ENCODE results near the gene LTBP2. TPM values are rescaled to one million over a fixed set of nuclear protein-coding genes. Genes with fewer than 3 reads are reported as not detected.

LTBP2 gene
- total RNA-seq, 2 experiments from 2014 or later = 0.04 to 0.05 TPM

DNA sequence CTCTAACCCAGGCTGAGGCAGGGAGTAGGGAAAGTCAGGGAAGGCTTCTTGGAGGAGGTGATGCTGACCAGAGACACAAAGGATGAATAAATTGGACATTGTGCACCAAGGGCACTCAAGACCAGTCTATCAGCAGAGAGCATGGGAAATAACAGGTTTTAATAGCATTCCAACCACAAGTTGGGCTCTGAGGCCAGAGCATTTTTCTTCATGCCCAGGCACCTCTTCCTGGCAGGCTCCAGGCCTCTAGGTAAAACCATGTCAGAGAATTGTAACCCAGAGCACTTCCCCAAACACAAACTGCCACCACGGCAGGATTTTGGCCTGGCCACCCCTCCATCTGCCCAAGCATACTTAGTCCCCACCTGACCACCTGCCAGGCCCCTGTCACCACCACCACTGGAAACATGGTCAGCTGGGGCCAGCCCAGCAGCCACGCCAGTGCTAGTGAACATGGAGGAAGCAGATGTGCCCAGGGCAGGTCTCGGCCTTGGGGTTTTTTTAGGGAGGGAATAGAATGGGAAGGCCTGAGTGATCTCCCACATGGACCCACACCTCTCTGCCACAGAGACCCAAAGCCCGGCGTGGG is 22.7 kb downstream of the LTBP2 start:
- intact Hi-C loops (cut with micrococcal nuclease) = no loop called here
- Mint-ChIP-seq H3K36me3 (ENCODE audit: low read depth) (no peaks in the 10 kb centered on the region), H3K27ac (no peak overlapping the region), H3K4me3 (no peak overlapping the region), H3K9me3 (no peaks in the 10 kb centered on the region), H3K4me1 (ENCODE audit: low read depth) (peaks cover 3% of the 10 kb centered on the region), H3K27me3 (peaks cover 5% of the 10 kb centered on the region)
- DNase-seq = no peak
- POLR2A ChIA-PET = no interaction called here
- no peak for ATAC-seq
- CTCF ChIA-PET = no interaction called here
- TF ChIP-seq, protein P1, sequence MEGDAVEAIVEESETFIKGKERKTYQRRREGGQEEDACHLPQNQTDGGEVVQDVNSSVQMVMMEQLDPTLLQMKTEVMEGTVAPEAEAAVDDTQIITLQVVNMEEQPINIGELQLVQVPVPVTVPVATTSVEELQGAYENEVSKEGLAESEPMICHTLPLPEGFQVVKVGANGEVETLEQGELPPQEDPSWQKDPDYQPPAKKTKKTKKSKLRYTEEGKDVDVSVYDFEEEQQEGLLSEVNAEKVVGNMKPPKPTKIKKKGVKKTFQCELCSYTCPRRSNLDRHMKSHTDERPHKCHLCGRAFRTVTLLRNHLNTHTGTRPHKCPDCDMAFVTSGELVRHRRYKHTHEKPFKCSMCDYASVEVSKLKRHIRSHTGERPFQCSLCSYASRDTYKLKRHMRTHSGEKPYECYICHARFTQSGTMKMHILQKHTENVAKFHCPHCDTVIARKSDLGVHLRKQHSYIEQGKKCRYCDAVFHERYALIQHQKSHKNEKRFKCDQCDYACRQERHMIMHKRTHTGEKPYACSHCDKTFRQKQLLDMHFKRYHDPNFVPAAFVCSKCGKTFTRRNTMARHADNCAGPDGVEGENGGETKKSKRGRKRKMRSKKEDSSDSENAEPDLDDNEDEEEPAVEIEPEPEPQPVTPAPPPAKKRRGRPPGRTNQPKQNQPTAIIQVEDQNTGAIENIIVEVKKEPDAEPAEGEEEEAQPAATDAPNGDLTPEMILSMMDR (IDR thresholded peaks at IDR 0.05) = no peak

GRCh38 chr14:74587363-74587707 is 24.7 kb downstream of the LTBP2 start:
- ATAC-seq (no peak), DNase-seq (no peak)
- H3K27ac Mint-ChIP-seq = no peak overlapping the region
- H3K36me3 Mint-ChIP-seq (ENCODE audit: low read depth) = no peaks in the 10 kb centered on the region
- intact Hi-C loops (cut with micrococcal nuclease) = no loop called here
- POLR2A ChIA-PET = interaction anchor here (0.6 to 1.2 kb wide), 3 partner anchors 16 to 293 kb away, joined by 3 to 4 read pairs (median 3); no protein-coding TSS in a partner anchor
- no peaks in the 10 kb centered on the region for H3K9me3 Mint-ChIP-seq
- CTCF ChIA-PET = no interaction called here
- TF ChIP-seq, protein P1 (IDR thresholded peaks at IDR 0.05) = no peak
- no peak overlapping the region for H3K4me3 Mint-ChIP-seq
- peaks cover 5% of the 10 kb centered on the region for H3K27me3 Mint-ChIP-seq
- peaks cover 3% of the 10 kb centered on the region for H3K4me1 Mint-ChIP-seq (ENCODE audit: low read depth)

GRCh38 chr14:74586681-74587362 is 25.2 kb downstream of the LTBP2 start:
- Mint-ChIP-seq H3K27ac (no peak overlapping the region), H3K36me3 (ENCODE audit: low read depth) (no peaks in the 10 kb centered on the region), H3K4me3 (no peak overlapping the region), H3K4me1 (ENCODE audit: low read depth) (peaks cover 3% of the 10 kb centered on the region), H3K9me3 (no peaks in the 10 kb centered on the region), H3K27me3 (peaks cover 5% of the 10 kb centered on the region)
- ChIA-PET POLR2A (interaction anchor here (0.6 to 0.9 kb wide), 2 partner anchors 17 to 292 kb away, joined by 3 read pairs; no protein-coding TSS in a partner anchor), CTCF (no interaction called here)
- DNase-seq (no peak), ATAC-seq (no peak)
- TF ChIP-seq, protein P1 (IDR thresholded peaks at IDR 0.05) = no peak
- intact Hi-C loops (cut with micrococcal nuclease) = no loop called here

DNA sequence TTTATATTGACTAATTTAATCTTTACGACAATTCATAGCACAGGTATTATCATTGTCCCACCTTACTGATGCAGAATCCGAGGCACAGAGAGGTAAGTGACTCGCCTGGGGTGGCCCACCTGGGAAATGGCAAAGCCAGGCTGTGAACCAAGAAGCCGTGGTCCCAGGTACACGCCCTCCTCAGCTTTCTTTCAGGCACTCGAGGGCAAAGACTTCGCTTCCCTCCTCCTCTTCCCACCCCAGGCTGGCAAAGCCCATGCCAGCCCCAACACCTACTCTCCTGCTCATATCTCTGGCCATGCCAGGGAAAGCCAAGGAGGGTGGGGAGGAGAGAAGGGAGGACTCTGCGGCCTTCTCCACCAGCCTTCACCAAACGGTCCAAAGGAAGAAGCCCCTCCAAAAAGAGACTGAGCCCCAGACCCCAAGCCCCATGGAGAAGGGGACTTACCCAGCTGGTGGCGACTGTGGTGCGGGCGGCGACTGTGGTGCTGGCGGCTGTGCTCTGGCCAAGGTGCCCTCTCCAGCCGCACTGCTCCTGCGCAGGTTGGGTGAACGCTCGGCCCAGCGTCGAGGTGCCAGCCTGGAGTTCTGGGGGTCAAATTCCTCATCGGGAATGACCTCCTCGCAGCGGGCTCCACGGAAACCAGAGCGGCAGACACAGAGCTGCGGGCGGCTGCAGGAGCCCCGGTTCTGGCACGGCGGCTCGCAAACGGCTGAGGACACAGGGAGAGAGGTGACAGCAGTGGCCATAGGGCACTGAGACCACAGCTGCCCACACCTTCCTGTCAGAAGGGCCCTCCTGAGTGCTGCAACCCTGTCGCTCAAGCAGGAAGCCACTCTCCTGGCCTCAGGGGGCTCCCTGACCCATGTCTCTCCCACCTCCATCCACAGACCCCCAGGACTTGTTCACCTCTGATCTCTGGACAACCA is 26.4 kb downstream of the LTBP2 start:
- intact Hi-C loops (cut with micrococcal nuclease) = no loop called here
- H3K27me3 Mint-ChIP-seq = peaks cover 5% of the 10 kb centered on the region
- H3K4me3 Mint-ChIP-seq = no peak overlapping the region
- DNase-seq (no peak), ATAC-seq (no peak)
- ChIA-PET CTCF (interaction anchor here (0.8 to 1.6 kb wide), 2 partner anchors 23 to 27 kb away, joined by 3 to 5 read pairs; no protein-coding TSS in a partner anchor), POLR2A (interaction anchor here (0.8 kb wide), 1 partner anchor 100 kb away, joined by 3 read pairs; no protein-coding TSS in a partner anchor)
- peaks cover 3% of the 10 kb centered on the region for H3K4me1 Mint-ChIP-seq (ENCODE audit: low read depth)
- TF ChIP-seq, protein P1 (IDR thresholded peaks at IDR 0.05) = no peak
- H3K36me3 Mint-ChIP-seq (ENCODE audit: low read depth) = no peaks in the 10 kb centered on the region
- H3K27ac Mint-ChIP-seq = no peak overlapping the region
- H3K9me3 Mint-ChIP-seq = no peaks in the 10 kb centered on the region
